Smooth muscle cell (in vitro differentiated cells): ENCODE data around the gene NRIP3. TPM values are rescaled to one million over a fixed set of nuclear protein-coding genes. Genes with fewer than 3 reads are reported as not detected.
A peak's percentile ranks its signal among the peaks of the same experiment; 100 is the strongest.
"Not testable (repeated sequence)": the region's sequence is repeated elsewhere in the genome, so short reads cannot be mapped to it uniquely, and the experiment has no call there.

Source experiments
- DNase-seq: peaks from one replicate; lab custom pipeline; 2025; ENCODE audit not compliant: unreplicated experiment; lab: John Stamatoyannopoulos, UW
- H2AFZ ChIP-seq: fragments of 200-600 bp; sonication (generic); 2 replicates; pipeline ENCODE4 v1.6.0; 2016; ENCODE audit warnings: antibody characterized with exemption, low read depth, mild to moderate bottlenecking
- H3F3A ChIP-seq: fragments of 200-600 bp; sonication (generic); 2 replicates; pipeline ENCODE4 v1.6.0; 2017; ENCODE audit warnings: antibody characterized with exemption, low read depth
- H3K27ac ChIP-seq: fragments of 200-600 bp; sonication (generic); 2 replicates; pipeline ENCODE4 v1.5.1; 2016; ENCODE audit warnings: low read depth, mild to moderate bottlenecking
- H3K27me3 ChIP-seq: fragments of 200-600 bp; sonication (generic); 2 replicates; pipeline ENCODE4 v1.6.1; 2016; ENCODE audit warnings: low read depth, mild to moderate bottlenecking
- H3K36me3 ChIP-seq: fragments of 200-600 bp; sonication (generic); 2 replicates; pipeline ENCODE4 v1.5.1; 2016; ENCODE audit warnings: low read depth
- H3K4me1 ChIP-seq: fragments of 200-600 bp; sonication (generic); 2 replicates; pipeline ENCODE4 v1.5.1; 2016; ENCODE audit warnings: low read depth
- H3K4me2 ChIP-seq: fragments of 200-600 bp; sonication (generic); 2 replicates; pipeline ENCODE4 v1.6.0; 2016; ENCODE audit warnings: mild to moderate bottlenecking
- H3K4me3 ChIP-seq: fragments of 200-600 bp; sonication (generic); 2 replicates; pipeline ENCODE4 v1.5.1; 2016; ENCODE audit warnings: mild to moderate bottlenecking
- H3K79me2 ChIP-seq: fragments of 200-600 bp; sonication (generic); 2 replicates; pipeline ENCODE4 v1.6.0; 2016; ENCODE audit warnings: low read depth, mild to moderate bottlenecking
- H3K9ac ChIP-seq: fragments of 200-600 bp; sonication (generic); 2 replicates; pipeline ENCODE4 v1.6.0; 2016; ENCODE audit warnings: low read depth
- H3K9me3 ChIP-seq: fragments of 200-600 bp; sonication (generic); replicated peaks from 2 replicates; pipeline ENCODE4 v1.5.1; 2016; ENCODE audit warnings: low read depth
- H4K20me1 ChIP-seq: fragments of 200-600 bp; sonication (generic); 2 replicates; pipeline ENCODE4 v1.6.0; 2016; ENCODE audit warnings: low read depth
- CTCF ChIP-seq: fragments of 200-600 bp; sonication (generic); IDR thresholded peaks from 2 replicates; pipeline ENCODE4 v1.5.1; 2017; ENCODE audit warnings: borderline replicate concordance, mild to moderate bottlenecking, antibody characterized with exemption; ENCODE audit not compliant: insufficient read depth, poor library complexity, severe bottlenecking
- WGBS: methylation state at CpG from one replicate; pipeline ENCODE4 v1.1.7; 2016; ENCODE audit warnings: low lambda C conversion rate; 5-methylcytosine and 5-hydroxymethylcytosine counted together
- polyA plus RNA-seq: library from polyadenylated mRNA; unstranded; fragments of >200 nt; fragmentation: Nextera tagmentation; extraction: Ambion mirVana; gene quantifications from 2 replicates; pipeline ENCODE4 v1.2.1, GENCODE V29; 2016
- total RNA-seq: library from RNA; depleted of rRNA; stranded (reverse); fragments of >200 nt; gene quantifications from 2 replicates; pipeline ENCODE4 v1.2.3, GENCODE V29; 2014

Gene NRIP3
- total and polyA plus RNA-seq, 2 experiments from 2014 or later, result 10.1 to 19.6 TPM

- no peaks in the 10 kb centered on the region for H3K79me2 ChIP-seq
- WGBS, result 89% methylated on average over 14 of the region's 14 CpGs
- H3K36me3 ChIP-seq, result no peaks in the 10 kb centered on the region
Measured at GRCh38 chr11:8937659-8938058, 66.1 kb downstream of the NRIP3 start.

GRCh38 chr11:8937159-8937558 is 66.6 kb downstream of the NRIP3 start:
- Histone ChIP-seq H4K20me1 (no peaks in the 10 kb centered on the region), H3K9me3 (no peaks in the 10 kb centered on the region), H3K79me2 (no peaks in the 10 kb centered on the region), H3K4me3 (no peak overlapping the region), H3F3A (peaks cover 17% of the 10 kb centered on the region), H3K4me2 (no peak overlapping the region), H3K27ac (no peak overlapping the region), H3K9ac (no peak overlapping the region), H3K27me3 (no peaks in the 10 kb centered on the region), H3K36me3 (no peaks in the 10 kb centered on the region), H2AFZ (no peak overlapping the region), H3K4me1 (peaks cover 7% of the 10 kb centered on the region)
- WGBS, result 99% methylated on average over 10 of the region's 10 CpGs
- TF ChIP-seq CTCF, result no peak
- DNase-seq, result no peak

More at GRCh38 chr11:8937659-8938058, 66.1 kb downstream of the NRIP3 start:
- H3K9ac ChIP-seq, result no peak overlapping the region
- H3F3A ChIP-seq, result peaks cover 17% of the 10 kb centered on the region
- H2AFZ ChIP-seq, result no peak overlapping the region
- no peaks in the 10 kb centered on the region for H3K27me3 ChIP-seq
- no peak overlapping the region for H3K4me3 ChIP-seq
- no peak overlapping the region for H3K4me2 ChIP-seq
- H3K27ac ChIP-seq, result no peak overlapping the region
- DNase-seq, result no peak
- H3K4me1 ChIP-seq, result peaks cover 7% of the 10 kb centered on the region
- TF ChIP-seq CTCF, result no peak
- no peaks in the 10 kb centered on the region for H3K9me3 ChIP-seq
- no peaks in the 10 kb centered on the region for H4K20me1 ChIP-seq

GRCh38 chr11:8935789-8936188 is 68.0 kb downstream of the NRIP3 start:
- H3K4me1 ChIP-seq, H3K27me3 ChIP-seq, DNase-seq, H3K9me3 ChIP-seq, H3K4me3 ChIP-seq, H2AFZ ChIP-seq, H4K20me1 ChIP-seq, H3K36me3 ChIP-seq, H3K79me2 ChIP-seq: not testable (repeated sequence)
- Histone ChIP-seq H3F3A (peaks cover 17% of the 10 kb centered on the region), H3K9ac (peak overlapping the region; percentile 76), H3K27ac (peak overlapping the region; percentile 95), H3K4me2 (peak overlapping the region; percentile 82)
- 100% methylated on average over 2 of the region's 2 CpGs for WGBS

- TF ChIP-seq CTCF, result no peak
- Histone ChIP-seq H3K4me1 (peaks cover 7% of the 10 kb centered on the region), H3K9me3 (no peaks in the 10 kb centered on the region), H3K4me3 (peak overlapping the region; percentile 31), H3K79me2 (no peaks in the 10 kb centered on the region), H3K9ac (peak overlapping the region; percentile 76), H3K27ac (peak overlapping the region; percentile 95), H4K20me1 (no peaks in the 10 kb centered on the region), H3K36me3 (no peaks in the 10 kb centered on the region), H3K27me3 (no peaks in the 10 kb centered on the region), H2AFZ (peak overlapping the region; percentile 66), H3F3A (peaks cover 17% of the 10 kb centered on the region), H3K4me2 (peak overlapping the region; percentile 82)
- no peak for DNase-seq
- 13% methylated on average over 14 of the region's 14 CpGs for WGBS
Measured at GRCh38 chr11:8934742-8935488, 68.9 kb downstream of the NRIP3 start.
